HCT116 (cell line): Measurements from ENCODE around the gene SCML2. TPM values are rescaled to one million over a fixed set of nuclear protein-coding genes. Genes with fewer than 3 reads are reported as not detected.
A peak's percentile ranks its signal among the peaks of the same experiment; 100 is the strongest.

Experiments used
- ATAC-seq: fragments of 200-7000 bp; cut with Tn5 transposase; 2 replicates; pipeline ENCODE4 v1.9.1; 2020; ENCODE audit warnings: mild to moderate bottlenecking, moderate library complexity
- BruUV-seq: library from RNA; stranded (reverse); fragments of 400-500 nt; replicated peaks from 2 replicates; lab custom pipeline; 2021; lab: Mats Ljungman, UMichigan
- CTCF ChIA-PET: fragments of 300-600 bp; sonication (Branson Sonifier 250); formaldehyde crosslinking; loops from one replicate; lab custom pipeline; 2021; ENCODE audit warnings: antibody characterized with exemption; lab: Charles Lee
- POLR2A ChIA-PET: fragments of 300-600, 350-600 bp; sonication (Branson Sonifier 250); formaldehyde crosslinking; loops from one replicate; lab custom pipeline; 2021; ENCODE audit warnings: antibody characterized with exemption; lab: Charles Lee
- RAD21 ChIA-PET, 2 experiments: fragments of 300-600 bp; sonication (Branson Sonifier 250); formaldehyde crosslinking; loops; one replicate each; lab custom pipeline; 2023; ENCODE audit warnings: low total read pairs in 2 of 2; ENCODE audit not compliant: uncharacterized antibody in 2 of 2, unreplicated experiment in 2 of 2, low non-redundant PET in 1 of 2; lab: Charles Lee
- DNase-seq: peaks from one replicate; pipeline ENCODE4 v3.0.0-alpha.2; 2010; ENCODE audit warnings: low read depth, low spot score
- H2AFZ ChIP-seq: fragments of 200-600 bp; shearing (Covaris generic), sonication (generic); 2 replicates; pipeline ENCODE4 v1.6.1; 2017; ENCODE audit warnings: low read depth, mixed run types, mixed read lengths, antibody characterized with exemption, low read length; ENCODE audit not compliant: poor library complexity, severe bottlenecking
- H3K27ac ChIP-seq: 2 replicates; pipeline ENCODE4 v1.5.1; 2012; ENCODE audit warnings: low read depth, low read length
- H3K27me3 ChIP-seq: fragments of 200-600 bp; sonication (generic); 2 replicates; pipeline ENCODE4 v1.6.1; 2016; ENCODE audit warnings: mixed run types, low read length, mixed read lengths; ENCODE audit not compliant: insufficient read depth
- H3K36me3 ChIP-seq, 2 experiments: fragments of 200-500 bp in 1 of 2; fragments of 200-600 bp in 1 of 2; sonication (Bioruptor generic) in 1 of 2; sonication (generic) in 1 of 2; 2 replicates each; pipeline versions ENCODE4 v1.5.1 to v1.6.1; 2014 to 2016; ENCODE audit warnings: low read length in 2 of 2, inconsistent platforms in 1 of 2, mixed read lengths in 1 of 2, mixed run types in 1 of 2; ENCODE audit not compliant: insufficient read depth in 2 of 2, control insufficient read depth in 1 of 2
- H3K4me1 ChIP-seq, 2 experiments: fragments of 200-600 bp in 1 of 2; sonication (generic) in 1 of 2; 2 replicates each; pipeline versions ENCODE4 v1.5.1 to v1.6.1; 2012 to 2017; ENCODE audit warnings: low read length in 2 of 2, inconsistent platforms in 1 of 2, mild to moderate bottlenecking in 1 of 2, mixed read lengths in 1 of 2, mixed run types in 1 of 2, moderate library complexity in 1 of 2; ENCODE audit not compliant: insufficient read depth in 2 of 2, control insufficient read depth in 1 of 2
- H3K4me2 ChIP-seq: fragments of 200-600 bp; sonication (generic); 2 replicates; pipeline ENCODE4 v1.6.1; 2017; ENCODE audit warnings: mixed run types, low read length, mixed read lengths
- H3K4me3 ChIP-seq, 2 experiments: fragments of 200-600 bp in 1 of 2; sonication (generic) in 1 of 2; replicated peaks in 1 of 2; 2 replicates each; pipeline ENCODE4 v1.5.1; 2011 to 2016; ENCODE audit warnings: low read length in 2 of 2, control low read depth in 1 of 2, low read depth in 1 of 2, mild to moderate bottlenecking in 1 of 2, mixed read lengths in 1 of 2, mixed run types in 1 of 2
- H3K79me2 ChIP-seq: fragments of 200-600 bp; sonication (generic); 2 replicates; pipeline ENCODE4 v1.6.1; 2017; ENCODE audit warnings: mild to moderate bottlenecking, mixed run types, low read length, moderate library complexity, mixed read lengths; ENCODE audit not compliant: insufficient read depth
- H3K9ac ChIP-seq: fragments of 200-600 bp; sonication (generic); 2 replicates; pipeline ENCODE4 v1.6.1; 2016; ENCODE audit warnings: low read length, mixed read lengths
- H3K9me2 ChIP-seq: fragments of 200-600 bp; sonication (generic), shearing (Covaris generic); 2 replicates; pipeline ENCODE4 v1.6.1; 2017; ENCODE audit warnings: mixed run types, mild to moderate bottlenecking, moderate library complexity; ENCODE audit not compliant: insufficient read depth
- H3K9me3 ChIP-seq, 2 experiments: fragments of 200-500 bp in 1 of 2; fragments of 200-600 bp in 1 of 2; sonication (Bioruptor generic) in 1 of 2; sonication (generic) in 1 of 2; 2 replicates each; pipeline ENCODE4 v1.6.1; 2014 to 2017; ENCODE audit warnings: low read length in 2 of 2, mixed read lengths in 2 of 2, inconsistent platforms in 1 of 2, low read depth in 1 of 2, mild to moderate bottlenecking in 1 of 2, mixed run types in 1 of 2, moderate library complexity in 1 of 2; ENCODE audit not compliant: control insufficient read depth in 1 of 2, insufficient read depth in 1 of 2
- H4K20me1 ChIP-seq: fragments of 200-600 bp; sonication (generic), shearing (Covaris generic); 2 replicates; pipeline ENCODE4 v1.6.1; 2017; ENCODE audit warnings: mixed run types, mild to moderate bottlenecking, moderate library complexity; ENCODE audit not compliant: insufficient read depth
- EZH2phosphoT487 ChIP-seq: fragments of 200-600 bp; IDR thresholded peaks from 2 replicates; pipeline ENCODE4 v1.6.1; 2018; ENCODE audit warnings: antibody characterized with exemption, borderline replicate concordance
- FOSL1 ChIP-seq: IDR thresholded peaks from 2 replicates; pipeline ENCODE4 v1.6.1; 2012; ENCODE audit warnings: low read depth
- POLR2A ChIP-seq: IDR thresholded peaks from 2 replicates; pipeline ENCODE4 v1.7.0; 2011; ENCODE audit warnings: borderline replicate concordance; ENCODE audit not compliant: insufficient read depth, insufficient read length; ENCODE audit errors: extremely low read depth
- RAD21 ChIP-seq: IDR thresholded peaks from 2 replicates; pipeline ENCODE4 v1.6.1; 2012; ENCODE audit warnings: low read depth, mild to moderate bottlenecking
- SP1 ChIP-seq: IDR thresholded peaks from 2 replicates; pipeline ENCODE4 v1.6.1; 2012; ENCODE audit warnings: low read depth
- TCF7L2 ChIP-seq: IDR thresholded peaks from 2 replicates; pipeline ENCODE4 v1.7.0; 2011; ENCODE audit warnings: borderline replicate concordance, inconsistent platforms; ENCODE audit not compliant: insufficient read depth, insufficient read length; ENCODE audit errors: extremely low read depth
- intact Hi-C: fragments of 100-400 bp; cut with micrococcal nuclease; formaldehyde crosslinking; loops from 2 replicates; pipeline ENCODE4 v1.10.0; 2022
- total RNA-seq: library from RNA; stranded (reverse); gene quantifications from one replicate; pipeline ENCODE4 v1.2.1, GENCODE V29; 2021; ENCODE audit not compliant: unreplicated experiment
- TF ChIP-seq, protein P1 (sequence below), 3 experiments: fragments of 200-600 bp in 1 of 3; sonication (generic) in 1 of 3; IDR thresholded peaks in 2 of 3; conservative IDR thresholded peaks in 1 of 3; 2 replicates each; pipeline ENCODE4 v1.5.1; 2012 to 2017; ENCODE audit warnings: low read depth in 2 of 3, low read length in 2 of 3, antibody characterized with exemption in 1 of 3, borderline replicate concordance in 1 of 3, control low read depth in 1 of 3, mild to moderate bottlenecking in 1 of 3, mixed read lengths in 1 of 3, mixed run types in 1 of 3, moderate library complexity in 1 of 3; ENCODE audit not compliant: insufficient read depth in 1 of 3
- TF ChIP-seq, protein P2 (sequence below): IDR thresholded peaks from 2 replicates; pipeline ENCODE4 v1.6.1; 2012

SCML2 gene
- total RNA-seq, 1 experiment from 2014 or later, result 5.2 TPM

DNA sequence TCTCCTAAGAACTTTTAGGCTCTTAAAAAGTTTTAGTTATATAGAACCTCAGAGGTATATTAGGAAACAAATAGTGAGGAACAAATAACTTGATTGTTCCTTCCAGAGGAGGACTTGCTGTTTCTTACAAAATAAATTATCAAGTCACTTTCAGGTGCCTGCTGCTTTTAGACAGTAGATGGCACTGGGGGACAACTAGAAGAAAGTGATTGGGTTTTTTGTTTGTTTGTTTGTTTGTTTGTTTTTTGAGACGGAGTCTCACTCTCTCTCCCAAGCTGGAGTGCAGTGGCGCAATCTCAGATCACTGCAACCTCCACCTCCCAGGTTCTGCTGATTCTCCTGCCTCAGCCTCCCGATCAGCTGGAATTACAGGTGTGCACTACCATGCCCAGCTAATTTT, 35.5 kb upstream of the SCML2 start:
- H3K27ac ChIP-seq, result no peak overlapping the region
- intact Hi-C loops, result loop anchor here (5.0 kb wide), 2 partner anchors 497 to 512 kb away; no protein-coding TSS in a partner anchor
- H3K4me2 ChIP-seq, result no peak overlapping the region
- H2AFZ ChIP-seq, result no peak overlapping the region
- H3K9me3 ChIP-seq, result no peaks in the 10 kb centered on the region
- H3K9ac ChIP-seq, result no peak overlapping the region
- no peak overlapping the region for H3K4me3 ChIP-seq
- ChIA-PET POLR2A (no interaction called here), CTCF (interaction anchor here (2.0 kb wide), 1 partner anchor 944 kb away, joined by 15 read pairs; no protein-coding TSS in a partner anchor), RAD21 (interaction anchor here in 1 of 2 experiments (0.8 kb wide), 1 partner anchor 836 kb away, joined by 3 read pairs; no protein-coding TSS in a partner anchor)
- H3K27me3 ChIP-seq, result no peaks in the 10 kb centered on the region
- H4K20me1 ChIP-seq, result no peaks in the 10 kb centered on the region
- no peaks in the 10 kb centered on the region for H3K9me2 ChIP-seq
- H3K4me1 ChIP-seq, result no peaks in the 10 kb centered on the region
- no peaks in the 10 kb centered on the region for H3K79me2 ChIP-seq
- no peak for DNase-seq
- no peaks in the 10 kb centered on the region for H3K36me3 ChIP-seq
- ATAC-seq, result no peak
- TF ChIP-seq, protein P1, sequence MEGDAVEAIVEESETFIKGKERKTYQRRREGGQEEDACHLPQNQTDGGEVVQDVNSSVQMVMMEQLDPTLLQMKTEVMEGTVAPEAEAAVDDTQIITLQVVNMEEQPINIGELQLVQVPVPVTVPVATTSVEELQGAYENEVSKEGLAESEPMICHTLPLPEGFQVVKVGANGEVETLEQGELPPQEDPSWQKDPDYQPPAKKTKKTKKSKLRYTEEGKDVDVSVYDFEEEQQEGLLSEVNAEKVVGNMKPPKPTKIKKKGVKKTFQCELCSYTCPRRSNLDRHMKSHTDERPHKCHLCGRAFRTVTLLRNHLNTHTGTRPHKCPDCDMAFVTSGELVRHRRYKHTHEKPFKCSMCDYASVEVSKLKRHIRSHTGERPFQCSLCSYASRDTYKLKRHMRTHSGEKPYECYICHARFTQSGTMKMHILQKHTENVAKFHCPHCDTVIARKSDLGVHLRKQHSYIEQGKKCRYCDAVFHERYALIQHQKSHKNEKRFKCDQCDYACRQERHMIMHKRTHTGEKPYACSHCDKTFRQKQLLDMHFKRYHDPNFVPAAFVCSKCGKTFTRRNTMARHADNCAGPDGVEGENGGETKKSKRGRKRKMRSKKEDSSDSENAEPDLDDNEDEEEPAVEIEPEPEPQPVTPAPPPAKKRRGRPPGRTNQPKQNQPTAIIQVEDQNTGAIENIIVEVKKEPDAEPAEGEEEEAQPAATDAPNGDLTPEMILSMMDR (IDR thresholded peaks at IDR 0.05 in 2 of 3, conservative IDR thresholded peaks at IDR 0.05 in 1 of 3; ENCODE audit: borderline replicate concordance in 1 of 3, insufficient read depth in 1 of 3, low read depth in 2 of 3, low read length in 2 of 3), result peak; percentile 14 to 35 (median 26); a peak in 3 of 6 replicates
- peak; percentile 33; the same call in 1 of the 2 replicates for TF ChIP-seq RAD21
- no peak for TF ChIP-seq POLR2A
- TF ChIP-seq FOSL1, result no peak
- BruUV-seq, result no TSS peak

DNA sequence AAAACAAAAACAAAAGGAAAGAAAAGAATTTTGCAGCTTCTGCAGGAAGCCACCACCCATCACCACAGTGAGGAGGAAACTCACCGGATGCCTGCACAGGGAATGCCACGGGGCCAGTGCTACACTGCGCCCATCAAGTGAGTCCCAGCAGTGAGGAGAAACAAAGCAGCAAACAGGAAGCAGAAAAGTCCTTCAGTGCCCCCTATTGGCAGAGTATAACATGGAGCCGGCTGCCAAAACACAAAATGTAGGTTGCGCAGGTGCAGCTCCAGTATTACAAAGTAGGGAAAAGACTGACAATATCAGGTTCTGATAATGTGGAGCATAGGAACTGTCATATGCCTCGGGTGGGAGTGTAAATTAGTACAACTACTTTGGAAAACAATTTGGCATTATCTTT, 23.3 kb upstream of the SCML2 start:
- ATAC-seq, result peak; percentile 92
- POLR2A ChIA-PET, result no interaction called here
- DNase-seq, result peak; percentile 29
- no peak overlapping the region for H3K27ac ChIP-seq
- TF ChIP-seq SP1, result no peak
- no peak for TF ChIP-seq TCF7L2
- TF ChIP-seq, protein P1 (IDR thresholded peaks at IDR 0.05 in 2 of 3, conservative IDR thresholded peaks at IDR 0.05 in 1 of 3; ENCODE audit: borderline replicate concordance in 1 of 3, insufficient read depth in 1 of 3, low read depth in 2 of 3, low read length in 2 of 3), result peak; percentile 38 to 64 (median 56); a peak in 5 of 6 replicates
- peak; percentile 69 for TF ChIP-seq RAD21
- no peak for TF ChIP-seq EZH2phosphoT487
- TF ChIP-seq, protein P2, sequence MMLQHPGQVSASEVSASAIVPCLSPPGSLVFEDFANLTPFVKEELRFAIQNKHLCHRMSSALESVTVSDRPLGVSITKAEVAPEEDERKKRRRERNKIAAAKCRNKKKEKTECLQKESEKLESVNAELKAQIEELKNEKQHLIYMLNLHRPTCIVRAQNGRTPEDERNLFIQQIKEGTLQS, result no peak
- H3K9ac ChIP-seq, result no peak overlapping the region
- H4K20me1 ChIP-seq, result no peaks in the 10 kb centered on the region
- CTCF ChIA-PET, result no interaction called here
- intact Hi-C loops, result loop anchor here (2.0 to 10.0 kb wide), 3 partner anchors 445 to 633 kb away; no protein-coding TSS in a partner anchor
- RAD21 ChIA-PET, result no interaction called here
- no peaks in the 10 kb centered on the region for H3K9me3 ChIP-seq
- no peaks in the 10 kb centered on the region for H3K36me3 ChIP-seq
- H3K79me2 ChIP-seq, result no peaks in the 10 kb centered on the region
- no peaks in the 10 kb centered on the region for H3K9me2 ChIP-seq
- no peaks in the 10 kb centered on the region for H3K27me3 ChIP-seq
- H3K4me2 ChIP-seq, result no peak overlapping the region
- H2AFZ ChIP-seq, result no peak overlapping the region
- no peaks in the 10 kb centered on the region for H3K4me1 ChIP-seq
- BruUV-seq, result no TSS peak
- H3K4me3 ChIP-seq, result no peak overlapping the region
